ENCODE results near the gene MAML1. TPM values are rescaled to one million over a fixed set of nuclear protein-coding genes. Genes with fewer than 3 reads are reported as not detected.

MAML1 gene
- total RNA-seq, 1 donor from 2014 or later = 5.3 TPM

DNA sequence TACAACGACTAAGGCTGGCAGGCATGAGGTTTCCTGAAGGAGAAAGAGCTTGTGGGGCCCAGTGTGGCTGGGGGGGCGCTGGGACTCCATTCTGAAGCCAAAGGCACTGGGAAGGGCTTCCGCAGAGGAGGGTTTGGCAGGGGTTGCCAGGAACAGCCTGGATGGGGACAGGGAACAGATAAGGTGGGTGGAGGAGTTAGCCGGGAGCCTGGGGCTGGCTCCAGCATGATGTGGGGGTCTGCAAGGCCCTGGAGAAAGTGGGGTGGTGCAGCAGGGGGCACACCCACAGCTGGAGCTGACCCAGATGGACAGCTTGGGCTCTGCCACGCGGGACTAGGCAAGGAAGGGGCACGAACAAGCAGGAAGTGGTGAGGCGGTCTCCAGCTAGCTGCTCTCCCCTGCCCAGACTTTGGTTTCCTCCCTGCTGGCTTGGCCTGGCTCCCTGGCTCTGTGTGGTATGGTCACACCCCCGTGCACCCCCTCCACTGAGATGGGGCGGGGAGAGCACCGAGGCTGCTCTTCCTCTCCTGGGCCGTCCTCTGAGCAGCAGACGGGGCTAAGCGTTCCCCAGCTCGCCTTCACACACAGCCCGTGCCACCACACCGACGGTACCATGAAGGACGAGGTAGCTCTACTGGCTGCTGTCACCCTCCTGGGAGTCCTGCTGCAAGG lies 61.0 kb downstream of the MAML1 start, which contains the start of gene LTC4S:
Gene LTC4S (plus strand): TSS at position 519 of the 672 bp plus-strand sequence. CDS start 95 bp downstream, at position 614.
- DNase-seq (ENCODE audit: low read depth in 2 of 2) = peak in 1 of 2 donors; percentile 54

GRCh38 chr5:179794171-179794570 lies 61.5 kb downstream of the MAML1 start:
- no peak for DNase-seq (ENCODE audit: low read depth in 2 of 2)

- no peak for DNase-seq (ENCODE audit: low read depth in 2 of 2)
These were observed 62.0 kb downstream of the MAML1 start for GRCh38 chr5:179794575-179794974.

GRCh38 chr5:179795049-179795862 lies 62.6 kb downstream of the MAML1 start:
- no peak for DNase-seq (ENCODE audit: low read depth in 2 of 2)

DNA sequence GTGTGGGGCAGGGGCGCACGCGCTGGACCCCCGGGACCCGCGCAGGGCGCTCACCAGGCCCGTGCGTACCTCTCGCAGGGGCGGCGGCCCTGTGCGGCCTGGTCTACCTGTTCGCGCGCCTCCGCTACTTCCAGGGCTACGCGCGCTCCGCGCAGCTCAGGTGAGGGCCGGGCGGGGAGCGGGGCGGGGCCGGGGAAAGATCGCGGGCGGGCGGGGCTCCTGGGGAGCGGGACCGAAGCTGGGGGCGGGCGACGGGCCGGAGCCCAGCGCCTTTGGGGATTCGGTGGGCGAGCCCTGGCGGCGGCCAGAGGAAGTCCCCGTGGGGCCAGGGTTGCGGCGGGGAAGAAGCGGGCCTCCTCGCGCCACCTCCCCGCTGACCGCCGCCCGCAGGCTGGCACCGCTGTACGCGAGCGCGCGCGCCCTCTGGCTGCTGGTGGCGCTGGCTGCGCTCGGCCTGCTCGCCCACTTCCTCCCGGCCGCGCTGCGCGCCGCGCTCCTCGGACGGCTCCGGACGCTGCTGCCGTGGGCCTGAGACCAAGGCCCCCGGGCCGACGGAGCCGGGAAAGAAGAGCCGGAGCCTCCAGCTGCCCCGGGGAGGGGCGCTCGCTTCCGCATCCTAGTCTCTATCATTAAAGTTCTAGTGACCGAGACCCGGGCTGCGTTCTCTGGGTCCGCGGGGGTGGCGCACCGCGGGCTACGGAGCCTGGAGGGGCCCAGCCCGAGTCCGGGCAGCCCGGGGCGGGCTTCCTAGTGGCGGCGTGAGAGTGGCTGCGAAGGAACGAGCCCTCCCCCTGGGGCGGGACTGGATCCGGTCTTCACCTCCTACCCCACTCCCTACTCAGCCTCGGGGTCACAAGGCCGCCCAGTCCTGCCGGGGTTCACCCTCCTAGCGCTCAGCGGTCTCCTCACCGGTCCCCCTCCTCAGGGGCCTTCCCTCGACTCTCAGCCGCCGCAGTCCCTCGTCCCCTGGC lies 63.5 kb downstream of the MAML1 start:
- peak in 1 of 2 donors; percentile 86 for DNase-seq (ENCODE audit: low read depth in 2 of 2)

- DNase-seq (ENCODE audit: low read depth in 2 of 2) = no peak
These were observed 64.4 kb downstream of the MAML1 start for GRCh38 chr5:179796877-179797608.

DNA sequence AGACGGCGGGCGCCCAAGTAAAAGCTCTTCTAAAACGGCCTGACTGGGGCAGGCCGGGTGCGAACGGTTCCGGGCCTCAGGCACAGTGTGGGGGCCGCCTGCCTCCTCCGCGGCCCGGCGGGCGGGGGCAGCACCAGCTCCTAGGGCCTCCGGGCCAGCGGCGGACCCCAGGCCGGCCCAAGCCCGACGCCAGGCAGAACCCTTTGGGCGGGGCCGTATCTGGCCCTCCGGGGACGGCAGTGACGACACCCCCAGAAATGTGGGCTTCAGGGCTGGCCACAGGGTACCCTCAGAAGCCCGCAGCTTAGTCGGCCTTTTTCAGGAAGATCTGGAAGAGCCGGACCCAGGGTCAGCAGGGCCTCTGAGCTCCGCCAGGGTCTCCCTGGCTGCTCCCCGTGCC lies 65.1 kb downstream of the MAML1 start:
- no peak for DNase-seq (ENCODE audit: low read depth in 2 of 2)

DNA sequence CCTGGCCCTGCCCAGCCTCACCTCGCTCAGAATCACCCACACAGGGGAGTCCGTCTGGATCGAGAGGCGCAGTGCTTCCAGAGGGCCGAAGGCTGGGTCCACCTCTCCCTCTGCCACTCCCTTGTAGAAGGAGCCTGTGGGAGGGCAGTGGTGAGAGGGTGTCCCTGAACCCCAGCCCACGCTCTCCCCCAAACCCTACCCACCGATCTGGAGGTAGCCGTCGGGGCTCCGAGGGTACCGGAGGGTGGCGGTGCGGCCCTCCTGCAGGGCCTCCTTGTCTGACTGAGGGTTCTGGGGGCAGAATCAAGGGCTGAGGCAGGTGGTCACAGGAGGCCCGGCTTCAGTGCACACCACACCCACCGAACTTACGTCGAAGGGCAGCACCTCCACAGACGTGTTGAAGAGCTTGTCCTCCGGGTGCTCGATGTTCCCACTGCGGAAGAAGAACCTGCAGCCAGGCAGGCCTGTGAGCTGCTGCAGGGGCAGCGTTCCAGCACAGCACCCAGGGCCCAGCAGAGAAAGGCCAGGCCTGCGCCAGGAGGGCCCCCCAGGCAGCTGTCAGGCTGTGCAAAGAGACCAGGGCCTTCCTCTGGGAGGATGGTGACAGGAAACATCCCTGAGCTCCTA lies 65.6 kb downstream of the MAML1 start:
- DNase-seq (ENCODE audit: low read depth in 2 of 2) = no peak

- no peak for DNase-seq (ENCODE audit: low read depth in 2 of 2)
These were observed 66.4 kb downstream of the MAML1 start for GRCh38 chr5:179798771-179799643.

DNA sequence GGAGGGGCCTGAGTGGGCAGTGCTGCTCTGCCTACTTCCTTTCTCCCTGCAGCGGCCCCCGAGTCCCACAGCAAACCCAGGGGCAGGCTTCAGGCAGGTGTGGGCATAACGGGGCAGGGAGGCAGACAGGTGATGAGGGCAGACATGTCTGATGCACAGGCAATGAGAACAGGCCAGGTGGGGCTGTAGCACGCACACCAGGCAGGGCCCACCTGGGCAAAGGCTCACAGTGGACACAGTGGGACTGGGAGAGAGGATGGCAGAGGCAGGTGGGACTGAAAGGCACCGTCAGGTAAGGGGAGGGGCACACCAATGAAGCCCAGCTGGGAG lies 67.0 kb downstream of the MAML1 start:
- DNase-seq (ENCODE audit: low read depth in 2 of 2) = no peak

GRCh38 chr5:179800071-179800695 lies 67.6 kb downstream of the MAML1 start:
- no peak for DNase-seq (ENCODE audit: low read depth in 2 of 2)

GRCh38 chr5:179800696-179801201 lies 68.1 kb downstream of the MAML1 start:
- DNase-seq (ENCODE audit: low read depth in 2 of 2) = no peak

DNA sequence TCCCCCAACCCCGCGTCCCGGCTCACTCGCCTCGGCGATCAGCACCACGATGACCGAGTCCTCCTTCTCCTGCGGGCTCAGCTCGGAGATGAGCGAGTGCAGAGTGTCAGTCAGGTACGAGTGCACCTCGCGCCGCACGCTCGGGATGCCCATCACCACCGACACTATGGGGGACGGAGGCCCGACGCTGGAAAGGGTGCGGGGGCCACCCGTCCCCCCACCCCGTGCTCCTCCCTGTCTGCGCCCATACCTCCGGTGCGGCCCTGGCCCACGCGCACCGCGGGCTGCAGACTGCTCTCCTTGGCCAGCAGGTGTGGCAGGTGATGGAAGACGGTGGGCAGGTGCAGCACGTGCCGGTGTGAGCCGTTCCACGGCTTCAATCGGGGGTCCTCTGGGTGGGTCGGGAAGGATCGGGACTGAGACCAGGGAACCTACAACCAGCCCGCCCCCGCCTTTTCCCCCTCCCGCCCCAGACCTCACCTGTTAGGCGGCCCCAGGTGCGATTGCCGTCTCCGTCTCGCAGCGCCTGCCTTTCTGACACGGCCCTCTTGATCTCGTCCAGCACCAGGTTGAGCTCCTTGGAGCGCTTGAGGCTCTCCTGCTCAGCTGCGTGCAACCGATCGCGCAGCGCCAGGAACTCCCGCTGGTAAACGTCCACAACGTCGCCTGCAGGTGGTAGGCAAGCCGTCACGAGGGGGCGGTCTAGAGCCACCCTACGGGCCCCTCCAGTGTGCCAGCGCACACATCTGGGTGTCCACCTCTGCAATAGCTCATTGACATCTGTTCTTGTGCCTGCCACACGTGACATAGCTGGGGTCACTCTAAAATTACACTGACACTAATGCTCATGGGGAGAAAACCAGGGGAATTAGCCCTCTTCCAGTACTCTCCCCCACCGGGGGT lies 68.9 kb downstream of the MAML1 start:
- DNase-seq (ENCODE audit: low read depth in 2 of 2) = peak; percentile 56 to 76

DNA sequence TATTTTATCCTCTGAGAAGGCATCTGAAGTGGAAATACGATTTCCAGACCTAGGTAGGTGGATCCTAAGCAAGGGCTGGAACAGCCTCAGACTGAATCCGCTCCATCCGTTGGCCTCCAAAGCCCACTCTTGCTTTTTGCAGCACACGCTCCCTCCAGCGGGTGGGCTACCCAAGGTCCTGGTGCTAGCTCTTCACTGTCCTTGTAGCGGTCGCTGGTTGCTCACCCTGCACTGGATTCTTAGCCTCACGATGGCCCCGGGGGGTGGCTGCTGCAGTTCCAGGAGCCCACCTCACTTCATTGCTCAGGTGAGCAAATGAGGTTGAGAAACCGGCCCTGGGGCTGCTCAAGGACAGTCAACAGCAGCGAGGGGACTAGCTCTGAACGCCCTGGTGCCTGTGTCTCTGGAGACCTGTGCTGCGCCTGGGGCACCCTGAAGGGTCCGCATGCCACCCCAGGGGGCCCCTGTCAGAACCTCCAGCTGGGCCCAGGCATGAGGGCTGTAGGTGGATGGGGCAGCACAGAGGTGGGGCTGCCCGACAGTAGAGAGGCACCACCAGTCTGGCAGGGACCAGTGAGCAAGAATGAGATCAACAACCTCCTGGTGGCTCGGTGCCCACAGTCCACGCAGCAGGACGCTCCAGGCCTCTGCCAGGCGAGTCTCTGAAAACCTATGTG lies 69.7 kb downstream of the MAML1 start:
- no peak for DNase-seq (ENCODE audit: low read depth in 2 of 2)

- no peak for DNase-seq (ENCODE audit: low read depth in 2 of 2)
These were observed 70.4 kb downstream of the MAML1 start for GRCh38 chr5:179802950-179803562.

DNA sequence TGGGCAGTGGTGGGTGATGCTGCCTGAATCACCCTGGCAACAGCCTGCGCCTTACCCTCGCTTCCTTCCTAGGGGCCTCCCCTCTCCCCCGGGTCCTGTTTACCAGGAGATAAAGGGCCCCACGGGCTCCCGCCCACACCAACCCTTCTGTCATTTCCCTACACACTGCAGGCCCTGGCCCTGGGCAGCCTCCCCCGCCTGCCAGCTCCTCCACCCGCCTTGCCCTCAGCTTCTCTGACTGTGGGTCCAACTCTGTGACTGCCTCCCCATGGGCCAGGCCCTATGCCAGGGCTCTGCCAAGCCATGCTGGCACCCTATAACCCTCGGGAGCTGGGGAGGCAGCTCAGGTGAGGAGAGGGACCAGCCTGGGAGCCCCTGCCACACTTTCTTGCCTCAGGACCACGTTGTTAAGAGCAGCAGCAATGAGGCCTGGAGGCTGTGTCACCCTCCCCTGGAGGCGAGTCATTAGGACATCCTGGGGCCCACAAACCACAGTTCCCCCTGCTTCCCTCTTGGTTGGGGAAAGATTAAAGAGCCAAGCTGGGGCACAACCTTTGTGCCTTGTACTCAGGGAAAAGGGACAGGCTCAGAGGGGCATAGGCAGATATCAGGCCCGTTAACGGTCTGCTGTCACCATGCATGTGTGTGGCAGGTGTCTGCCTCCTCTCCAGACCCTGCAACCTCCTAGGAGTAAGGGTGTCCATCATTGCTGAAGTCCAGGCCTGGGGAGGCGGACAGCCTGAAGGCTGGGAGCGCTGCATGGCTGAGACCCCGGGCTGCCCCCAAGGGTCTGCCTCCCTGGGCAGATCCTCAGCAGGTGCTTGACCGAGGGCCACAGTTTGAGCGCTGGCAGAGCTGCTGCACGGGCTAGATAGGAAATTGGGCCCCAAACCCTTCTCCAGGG lies 71.3 kb downstream of the MAML1 start:
- no peak for DNase-seq (ENCODE audit: low read depth in 2 of 2)

All from dermis microvascular lymphatic vessel endothelial cell (primary cell).